ENCODE measurements around the gene FRY. TPM values are rescaled to one million over a fixed set of nuclear protein-coding genes. Genes with fewer than 3 reads are reported as not detected.

The FRY gene
- polyA plus RNA-seq, 1 experiment, result 51.4 TPM

DNA sequence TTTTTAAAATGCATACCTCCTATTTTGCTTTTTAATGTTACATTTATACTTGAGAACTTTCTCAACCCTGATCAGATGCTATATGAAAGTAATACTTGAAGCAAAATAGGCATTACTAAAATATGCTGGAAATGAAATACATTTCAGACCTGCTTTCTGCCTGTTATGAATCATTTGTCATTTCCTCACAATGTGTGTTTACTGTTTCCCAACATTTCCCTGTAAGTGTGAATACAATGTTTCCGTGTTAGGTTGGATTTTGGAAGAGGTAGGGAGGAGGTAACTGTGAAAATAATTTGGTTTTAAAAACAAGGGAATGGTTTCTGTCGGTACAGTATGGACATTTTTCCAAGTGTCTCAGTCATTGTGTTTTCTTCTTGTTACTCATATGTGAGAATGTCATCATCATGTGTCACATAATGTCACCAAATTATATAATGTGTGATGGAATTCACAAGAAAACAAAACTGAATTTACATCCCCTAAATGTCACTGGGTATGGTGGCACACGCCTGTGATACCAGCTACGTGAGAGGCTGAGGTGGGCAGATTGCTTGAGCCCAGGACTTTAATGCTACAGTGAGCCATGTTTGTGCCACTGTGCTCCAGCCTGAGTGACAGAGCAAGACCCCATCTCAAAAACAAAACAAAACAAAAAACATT, 240.6 kb downstream of the FRY start:
- H3K36me3 ChIP-seq (ENCODE audit: control insufficient read depth, insufficient read depth, low read length), result peaks cover 13% of the 10 kb centered on the region; the same call in 1 of the 2 replicates
- H3K4me3 ChIP-seq (ENCODE audit: low read depth, low read length), result no peak overlapping the region
- H3K27me3 ChIP-seq (ENCODE audit: control insufficient read depth, insufficient read depth, low read length), result no peaks in the 10 kb centered on the region
- POLR2A ChIA-PET, result no interaction called here
- CTCF ChIA-PET, result no interaction called here
- no peak for DNase-seq (ENCODE audit: low read depth)
- TF ChIP-seq CTCF (IDR thresholded peaks at IDR 0.05; ENCODE audit: insufficient read depth, low read depth, low read length), result no peak

GRCh38 chr13:32277839-32278238, 246.3 kb downstream of the FRY start:
- no peak for DNase-seq (ENCODE audit: low read depth)
- POLR2A ChIA-PET, result no interaction called here
- no peaks in the 10 kb centered on the region for H3K27me3 ChIP-seq (ENCODE audit: control insufficient read depth, insufficient read depth, low read length)
- peaks cover 9% of the 10 kb centered on the region for H3K36me3 ChIP-seq (ENCODE audit: control insufficient read depth, insufficient read depth, low read length)
- no peak for TF ChIP-seq CTCF (IDR thresholded peaks at IDR 0.05; ENCODE audit: insufficient read depth, low read depth, low read length)
- CTCF ChIA-PET, result interaction anchor here (0.8 to 1.4 kb wide), 2 partner anchors 10 to 23 kb away, joined by 3 to 5 read pairs; no protein-coding TSS in a partner anchor
- H3K4me3 ChIP-seq (ENCODE audit: low read depth, low read length), result no peak overlapping the region

GRCh38 chr13:32278426-32278825, 246.9 kb downstream of the FRY start:
- peaks cover 8% of the 10 kb centered on the region for H3K36me3 ChIP-seq (ENCODE audit: control insufficient read depth, insufficient read depth, low read length)
- POLR2A ChIA-PET, result no interaction called here
- no peak for TF ChIP-seq CTCF (IDR thresholded peaks at IDR 0.05; ENCODE audit: insufficient read depth, low read depth, low read length)
- H3K27me3 ChIP-seq (ENCODE audit: control insufficient read depth, insufficient read depth, low read length), result no peaks in the 10 kb centered on the region
- DNase-seq (ENCODE audit: low read depth), result peak; percentile 9
- CTCF ChIA-PET, result interaction anchor here (1.4 to 1.5 kb wide), 2 partner anchors 8 to 10 kb away, joined by 3 to 5 read pairs; no protein-coding TSS in a partner anchor
- no peak overlapping the region for H3K4me3 ChIP-seq (ENCODE audit: low read depth, low read length)

DNA sequence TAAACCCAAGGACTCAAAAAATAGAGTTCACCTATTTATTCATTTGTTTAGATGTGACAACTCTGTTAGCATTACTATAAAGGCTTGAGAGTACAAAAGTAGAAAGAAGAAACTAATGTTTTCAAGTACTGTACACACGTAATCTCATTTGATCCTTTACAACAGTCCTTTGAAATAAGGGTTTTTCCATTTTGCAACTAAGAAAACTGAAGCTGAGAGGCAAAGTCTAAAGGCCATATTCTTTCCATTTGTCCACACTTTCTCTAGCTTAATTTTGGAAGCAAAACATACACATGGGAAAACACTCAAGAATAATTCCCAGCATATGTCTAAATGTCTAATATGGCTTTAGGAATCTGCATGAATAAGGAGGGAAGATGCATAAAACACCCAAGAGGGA, 249.5 kb downstream of the FRY start:
- ChIA-PET POLR2A (no interaction called here), CTCF (interaction anchor here (1.4 to 1.5 kb wide), 2 partner anchors 35 to 371 kb away, joined by 3 read pairs; no protein-coding TSS in a partner anchor)
- Histone ChIP-seq H3K36me3 (ENCODE audit: control insufficient read depth, insufficient read depth, low read length) (peaks cover 5% of the 10 kb centered on the region), H3K4me3 (ENCODE audit: low read depth, low read length) (no peak overlapping the region), H3K27me3 (ENCODE audit: control insufficient read depth, insufficient read depth, low read length) (no peaks in the 10 kb centered on the region)
- DNase-seq (ENCODE audit: low read depth), result no peak
- no peak for TF ChIP-seq CTCF (IDR thresholded peaks at IDR 0.05; ENCODE audit: insufficient read depth, low read depth, low read length)

DNA sequence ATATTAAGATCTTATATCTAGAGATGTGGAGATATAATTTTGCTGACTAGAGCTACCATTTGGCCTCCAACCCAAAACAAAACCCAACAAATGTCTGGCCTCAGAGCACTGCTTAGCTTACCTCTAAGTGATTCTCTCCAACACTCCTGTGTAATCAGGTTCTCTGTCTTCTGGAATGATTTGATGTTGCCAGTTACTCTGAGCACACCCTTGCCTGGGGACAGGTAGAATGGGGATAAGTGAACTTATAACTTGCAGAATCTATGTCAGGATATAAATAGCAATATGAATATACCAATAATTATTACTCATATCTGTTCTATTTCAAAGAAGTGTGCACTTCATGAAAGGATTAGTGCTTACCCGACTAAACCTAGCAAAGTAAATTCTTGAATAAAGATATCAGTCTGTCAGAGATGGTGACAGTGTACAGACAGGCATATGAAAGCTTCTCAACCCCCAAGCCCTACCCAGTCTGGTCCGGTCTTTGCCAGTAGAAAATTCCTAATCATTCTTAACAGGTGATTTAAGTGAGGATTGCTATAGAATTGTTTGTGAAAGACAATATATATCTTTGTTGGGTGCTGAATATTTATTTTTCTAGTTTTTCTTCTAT, 250.6 kb downstream of the FRY start:
- ChIA-PET CTCF (interaction anchor here (1.4 to 1.5 kb wide), 2 partner anchors 36 to 372 kb away, joined by 3 read pairs; no protein-coding TSS in a partner anchor), POLR2A (no interaction called here)
- TF ChIP-seq CTCF (IDR thresholded peaks at IDR 0.05; ENCODE audit: insufficient read depth, low read depth, low read length), result no peak
- Histone ChIP-seq H3K4me3 (ENCODE audit: low read depth, low read length) (no peak overlapping the region), H3K36me3 (ENCODE audit: control insufficient read depth, insufficient read depth, low read length) (peaks cover 5% of the 10 kb centered on the region), H3K27me3 (ENCODE audit: control insufficient read depth, insufficient read depth, low read length) (no peaks in the 10 kb centered on the region)
- DNase-seq (ENCODE audit: low read depth), result no peak

All from BJ (cell line).